Adipocyte (in vitro differentiated cells): ENCODE data around the gene NKPD1.

Source experiments
- DNase-seq: peaks from one replicate; pipeline ENCODE4 v3.0.0-alpha.2; 2015; ENCODE audit warnings: low read depth
- H3K27me3 ChIP-seq: replicated peaks from 2 replicates; pipeline ENCODE4 v1.7.0; 2013; ENCODE audit warnings: mild to moderate bottlenecking, low read length, moderate library complexity; ENCODE audit not compliant: control insufficient read depth, insufficient read depth
- H3K36me3 ChIP-seq: 2 replicates; pipeline ENCODE4 v1.7.0; 2013; ENCODE audit warnings: low read length, mild to moderate bottlenecking, moderate library complexity; ENCODE audit not compliant: control insufficient read depth, insufficient read depth, severe bottlenecking
- H3K4me1 ChIP-seq: 2 replicates; pipeline ENCODE4 v1.7.0; 2013; ENCODE audit warnings: mild to moderate bottlenecking, low read length, moderate library complexity; ENCODE audit not compliant: control insufficient read depth, insufficient read depth
- H3K4me3 ChIP-seq: 2 replicates; pipeline ENCODE4 v1.7.0; 2013; ENCODE audit warnings: mild to moderate bottlenecking, low read length, moderate library complexity
- H3K9ac ChIP-seq: 2 replicates; pipeline ENCODE4 v1.7.0; 2013; ENCODE audit warnings: mild to moderate bottlenecking, low read length, moderate library complexity
- H3K9me3 ChIP-seq: 2 replicates; pipeline ENCODE4 v1.7.0; 2013; ENCODE audit warnings: mild to moderate bottlenecking, low read length, moderate library complexity; ENCODE audit not compliant: control insufficient read depth

Gene NKPD1

GRCh38 chr19:45151821-45152503 is 8.8 kb downstream of the NKPD1 start:
- peaks cover 23% of the 10 kb centered on the region for H3K4me1 ChIP-seq
- H3K36me3 ChIP-seq: no peaks in the 10 kb centered on the region
- peaks cover 7% of the 10 kb centered on the region for H3K27me3 ChIP-seq
- DNase-seq: no peak
- no peak overlapping the region for H3K9ac ChIP-seq
- H3K9me3 ChIP-seq: no peaks in the 10 kb centered on the region
- peak overlapping the region; percentile 53 for H3K4me3 ChIP-seq

GRCh38 chr19:45151320-45151719 is 9.5 kb downstream of the NKPD1 start:
- no peak for DNase-seq
- Histone ChIP-seq H3K4me1 (peaks cover 23% of the 10 kb centered on the region), H3K27me3 (peaks cover 7% of the 10 kb centered on the region), H3K36me3 (no peaks in the 10 kb centered on the region), H3K9ac (no peak overlapping the region), H3K9me3 (no peaks in the 10 kb centered on the region), H3K4me3 (no peak overlapping the region)

GRCh38 chr19:45150751-45151281 is 10.0 kb downstream of the NKPD1 start:
- Histone ChIP-seq H3K4me3 (no peak overlapping the region), H3K36me3 (no peaks in the 10 kb centered on the region), H3K4me1 (peaks cover 23% of the 10 kb centered on the region), H3K27me3 (peaks cover 7% of the 10 kb centered on the region), H3K9ac (no peak overlapping the region), H3K9me3 (no peaks in the 10 kb centered on the region)
- DNase-seq: no peak

- H3K27me3 ChIP-seq: peaks cover 7% of the 10 kb centered on the region
- DNase-seq: no peak
- H3K9ac ChIP-seq: no peak overlapping the region
- H3K4me1 ChIP-seq: peaks cover 23% of the 10 kb centered on the region
- no peak overlapping the region for H3K4me3 ChIP-seq
- no peaks in the 10 kb centered on the region for H3K36me3 ChIP-seq
- H3K9me3 ChIP-seq: no peaks in the 10 kb centered on the region
These were observed 10.6 kb downstream of the NKPD1 start for GRCh38 chr19:45150180-45150579.

GRCh38 chr19:45149129-45149528 is 11.7 kb downstream of the NKPD1 start:
- peaks cover 7% of the 10 kb centered on the region for H3K27me3 ChIP-seq
- H3K9me3 ChIP-seq: no peaks in the 10 kb centered on the region
- H3K4me1 ChIP-seq: peaks cover 20% of the 10 kb centered on the region

GRCh38 chr19:45147835-45148676 is 12.7 kb downstream of the NKPD1 start:
- peaks cover 10% of the 10 kb centered on the region for H3K4me1 ChIP-seq
- H3K36me3 ChIP-seq: no peaks in the 10 kb centered on the region
- H3K4me3 ChIP-seq: no peak overlapping the region
- H3K9me3 ChIP-seq: no peaks in the 10 kb centered on the region
- DNase-seq: no peak
- H3K9ac ChIP-seq: no peak overlapping the region
- H3K27me3 ChIP-seq: peaks cover 6% of the 10 kb centered on the region

More at GRCh38 chr19:45149129-45149528, 11.7 kb downstream of the NKPD1 start:
- no peaks in the 10 kb centered on the region for H3K36me3 ChIP-seq
- DNase-seq: no peak
- no peak overlapping the region for H3K4me3 ChIP-seq
- H3K9ac ChIP-seq: no peak overlapping the region

- DNase-seq: no peak
- peaks cover 8% of the 10 kb centered on the region for H3K36me3 ChIP-seq
These were observed 14.0 kb downstream of the NKPD1 start for GRCh38 chr19:45146741-45147205.

GRCh38 chr19:45146251-45146650 is 14.5 kb downstream of the NKPD1 start:
- Histone ChIP-seq H3K4me1 (no peaks in the 10 kb centered on the region), H3K9me3 (no peaks in the 10 kb centered on the region), H3K4me3 (no peak overlapping the region), H3K36me3 (peaks cover 8% of the 10 kb centered on the region), H3K27me3 (no peaks in the 10 kb centered on the region), H3K9ac (no peak overlapping the region)
- no peak for DNase-seq

More at GRCh38 chr19:45146741-45147205, 14.0 kb downstream of the NKPD1 start:
- Histone ChIP-seq H3K4me1 (no peaks in the 10 kb centered on the region), H3K4me3 (no peak overlapping the region), H3K27me3 (no peaks in the 10 kb centered on the region), H3K9me3 (no peaks in the 10 kb centered on the region), H3K9ac (no peak overlapping the region)

- no peaks in the 10 kb centered on the region for H3K27me3 ChIP-seq
- H3K4me3 ChIP-seq: no peak overlapping the region
- H3K9me3 ChIP-seq: no peaks in the 10 kb centered on the region
- no peak overlapping the region for H3K9ac ChIP-seq
- DNase-seq: no peak
- H3K36me3 ChIP-seq: peaks cover 8% of the 10 kb centered on the region
- H3K4me1 ChIP-seq: no peaks in the 10 kb centered on the region
These were observed 15.3 kb downstream of the NKPD1 start for GRCh38 chr19:45145270-45146189.

- H3K4me1 ChIP-seq: no peaks in the 10 kb centered on the region
- no peak for DNase-seq
- no peak overlapping the region for H3K4me3 ChIP-seq
- H3K9me3 ChIP-seq: no peaks in the 10 kb centered on the region
- H3K9ac ChIP-seq: no peak overlapping the region
- no peaks in the 10 kb centered on the region for H3K27me3 ChIP-seq
- peaks cover 8% of the 10 kb centered on the region for H3K36me3 ChIP-seq
These were observed 16.1 kb downstream of the NKPD1 start for GRCh38 chr19:45144431-45145269.
